Caco-2 (cell line): ENCODE results near the gene SCUBE3. TPM values are rescaled to one million over a fixed set of nuclear protein-coding genes. Genes with fewer than 3 reads are reported as not detected.

Experiments used
- BruUV-seq: library from RNA; stranded (reverse); fragments of 400-500 nt; replicated peaks from 2 replicates; lab custom pipeline; 2021; lab: Mats Ljungman, UMichigan
- CTCF ChIA-PET: fragments of 300-600 bp; sonication (Branson Sonifier 250); formaldehyde crosslinking; loops from one replicate; lab custom pipeline; 2022; ENCODE audit warnings: antibody characterized with exemption; lab: Charles Lee
- POLR2A ChIA-PET: fragments of 300-600 bp; sonication (Branson Sonifier 250); formaldehyde crosslinking; loops from one replicate; lab custom pipeline; 2022; ENCODE audit warnings: antibody characterized with exemption; lab: Charles Lee
- DNase-seq, 2 experiments: peaks; one replicate each; pipeline versions ENCODE4 v3.0.0 to v3.0.0-alpha.2; 2020 to 2022
- H3K27me3 ChIP-seq: replicated peaks from 2 replicates; pipeline ENCODE4 v1.6.0; 2011; ENCODE audit warnings: low read length; ENCODE audit not compliant: control insufficient read depth, insufficient read depth
- H3K36me3 ChIP-seq: 2 replicates; pipeline ENCODE4 v1.5.1; 2011; ENCODE audit warnings: low read length; ENCODE audit not compliant: control insufficient read depth, insufficient read depth
- H3K4me1 ChIP-seq: fragments of 250-450 bp; sonication (Bioruptor Pico); 2 replicates; pipeline ENCODE4 v1.5.1; 2020; ENCODE audit warnings: mild to moderate bottlenecking
- H3K4me3 ChIP-seq: 2 replicates; pipeline ENCODE4 v1.5.1; 2011; ENCODE audit warnings: low read depth, mild to moderate bottlenecking, control low read depth, low read length
- H3K9me3 ChIP-seq: fragments of 250-450 bp; sonication (Bioruptor Pico); 2 replicates; pipeline ENCODE4 v1.5.1; 2020; ENCODE audit warnings: mild to moderate bottlenecking, moderate library complexity
- H3K27ac Mint-ChIP-seq: one replicate; pipeline ENCODE4 v1.8.0; 2022; ENCODE audit warnings: mixed read lengths; ENCODE audit not compliant: unreplicated experiment
- H3K27me3 Mint-ChIP-seq: one replicate; pipeline ENCODE4 v1.8.0; 2022; ENCODE audit warnings: mixed read lengths; ENCODE audit not compliant: insufficient read depth, unreplicated experiment
- H3K36me3 Mint-ChIP-seq: one replicate; pipeline ENCODE4 v1.8.0; 2022; ENCODE audit warnings: mild to moderate bottlenecking, mixed read lengths; ENCODE audit not compliant: insufficient read depth, unreplicated experiment
- H3K4me1 Mint-ChIP-seq: one replicate; pipeline ENCODE4 v1.8.0; 2022; ENCODE audit warnings: low read depth, mixed read lengths; ENCODE audit not compliant: unreplicated experiment
- H3K4me3 Mint-ChIP-seq: one replicate; pipeline ENCODE4 v1.8.0; 2022; ENCODE audit warnings: mild to moderate bottlenecking, moderate library complexity, mixed read lengths; ENCODE audit not compliant: unreplicated experiment
- H3K9me3 Mint-ChIP-seq: one replicate; pipeline ENCODE4 v1.8.0; 2022; ENCODE audit warnings: mixed read lengths; ENCODE audit not compliant: unreplicated experiment
- CTCF ChIP-seq, 2 experiments: fragments of 200-600 bp in 1 of 2; IDR thresholded peaks; 1 replicate in 1 of 2; 2 replicates in 1 of 2; pipeline versions ENCODE4 v1.5.1 to v1.8.0; 2011 to 2022; ENCODE audit warnings: antibody characterized with exemption in 1 of 2, control low read depth in 1 of 2, inconsistent platforms in 1 of 2, low read depth in 1 of 2, low read length in 1 of 2, mild to moderate bottlenecking in 1 of 2, moderate library complexity in 1 of 2; ENCODE audit not compliant: insufficient read depth in 1 of 2, severe bottlenecking in 1 of 2, unreplicated experiment in 1 of 2
- intact Hi-C: fragments of 100-400 bp; cut with micrococcal nuclease; formaldehyde crosslinking; loops from one replicate; pipeline ENCODE4 v1.10.0; 2022; ENCODE audit not compliant: unreplicated experiment
- total RNA-seq: library from RNA; stranded (reverse); gene quantifications from 2 replicates; pipeline ENCODE4 v1.2.3, GENCODE V29; 2022

The SCUBE3 gene
- total RNA-seq, 1 experiment from 2014 or later, result 1.3 TPM

GRCh38 chr6:35209622-35210247, 4.0 kb upstream of the SCUBE3 start:
- BruUV-seq, result no TSS peak
- ChIA-PET CTCF (interaction anchor here (1.0 to 1.4 kb wide), 2 partner anchors 31 to 63 kb away, joined by 5 to 7 read pairs; no protein-coding TSS in a partner anchor), POLR2A (interaction anchor here (0.6 kb wide), 1 partner anchor 712 kb away, joined by 3 read pairs; no protein-coding TSS in a partner anchor)
- TF ChIP-seq CTCF (IDR thresholded peaks at IDR 0.05; ENCODE audit: insufficient read depth in 1 of 2, low read depth in 1 of 2, low read length in 1 of 2, severe bottlenecking in 1 of 2, unreplicated experiment in 1 of 2), result no peak
- Histone ChIP-seq H3K9me3 (no peaks in the 10 kb centered on the region), H3K4me3 (no peak overlapping the region), H3K4me1 (0 out of 2 replicates have a peak, but pooled peaks cover 4% of the 10 kb centered on the region), H3K27me3 (no peaks in the 10 kb centered on the region), H3K36me3 (no peaks in the 10 kb centered on the region)
- Mint-ChIP-seq H3K4me1 (no peaks in the 10 kb centered on the region), H3K9me3 (no peaks in the 10 kb centered on the region), H3K4me3 (no peak overlapping the region), H3K27me3 (peaks cover 3% of the 10 kb centered on the region), H3K36me3 (no peaks in the 10 kb centered on the region), H3K27ac (no peak overlapping the region)
- intact Hi-C loops, result loop anchor here (10.0 kb wide), 1 partner anchor 225 kb away; no protein-coding TSS in a partner anchor
- DNase-seq, result peak in 1 of 2 experiments; percentile 26

DNA sequence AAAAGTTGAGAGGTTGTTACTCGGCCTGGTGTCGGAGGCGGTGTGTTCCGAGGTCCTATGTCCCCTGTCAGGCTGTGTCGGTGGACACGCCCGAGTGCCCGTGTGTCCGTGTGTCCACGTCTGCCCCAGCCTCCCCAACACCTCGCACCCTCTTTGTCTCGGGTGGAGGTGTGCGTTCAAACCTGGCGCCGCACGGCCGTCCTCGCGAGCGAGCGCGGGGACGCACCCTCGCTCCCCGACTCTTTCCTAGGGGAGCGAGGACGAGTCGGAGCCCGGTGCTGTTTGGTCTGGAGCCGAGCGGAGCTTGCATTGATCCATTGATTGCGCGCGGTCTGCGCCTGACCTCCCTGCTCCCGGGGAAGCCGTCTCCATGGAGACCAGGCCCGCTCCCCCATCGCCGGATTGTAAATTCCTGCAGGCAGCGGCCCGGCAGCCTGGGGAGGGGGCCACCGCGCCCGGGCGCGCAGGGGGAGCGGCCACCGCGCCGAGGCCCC, 411 bp upstream of the SCUBE3 start:
- Histone ChIP-seq H3K36me3 (no peaks in the 10 kb centered on the region), H3K27me3 (no peaks in the 10 kb centered on the region), H3K4me3 (peak overlapping the region; percentile 50), H3K4me1 (peaks cover 11% of the 10 kb centered on the region), H3K9me3 (no peaks in the 10 kb centered on the region)
- Mint-ChIP-seq H3K36me3 (no peaks in the 10 kb centered on the region), H3K4me1 (peaks cover 27% of the 10 kb centered on the region), H3K27me3 (no peaks in the 10 kb centered on the region), H3K9me3 (no peaks in the 10 kb centered on the region), H3K4me3 (peak overlapping the region; percentile 71), H3K27ac (peak overlapping the region; percentile 23)
- CTCF ChIA-PET, result interaction anchor here (1.0 to 1.3 kb wide), 2 partner anchors 8 to 28 kb away, joined by 3 to 5 read pairs; no protein-coding TSS in a partner anchor
- POLR2A ChIA-PET, result no interaction called here
- intact Hi-C loops, result no loop called here
- no TSS peak for BruUV-seq
- DNase-seq, result peak in 1 of 2 experiments; percentile 16
- no peak for TF ChIP-seq CTCF (IDR thresholded peaks at IDR 0.05; ENCODE audit: insufficient read depth in 1 of 2, low read depth in 1 of 2, low read length in 1 of 2, severe bottlenecking in 1 of 2, unreplicated experiment in 1 of 2)

- intact Hi-C loops, result loop anchor here (5.0 kb wide), 1 partner anchor 433 kb away; no protein-coding TSS in a partner anchor
- ChIA-PET CTCF (interaction anchor here (0.6 to 1.3 kb wide), 3 partner anchors 10 to 776 kb away, joined by 3 to 6 read pairs (median 5); no protein-coding TSS in a partner anchor), POLR2A (no interaction called here)
- no peak overlapping the region for H3K27ac Mint-ChIP-seq
- H3K4me1 ChIP-seq, result peaks cover 11% of the 10 kb centered on the region
- BruUV-seq, result TSS peak; percentile 19
- H3K9me3 ChIP-seq, result no peaks in the 10 kb centered on the region
- H3K27me3 ChIP-seq, result no peaks in the 10 kb centered on the region
- H3K4me1 Mint-ChIP-seq, result peaks cover 28% of the 10 kb centered on the region
- H3K36me3 ChIP-seq, result no peaks in the 10 kb centered on the region
- DNase-seq, result no peak
- H3K9me3 Mint-ChIP-seq, result no peaks in the 10 kb centered on the region
- H3K27me3 Mint-ChIP-seq, result no peaks in the 10 kb centered on the region
- H3K4me3 ChIP-seq, result peak overlapping the region; percentile 50; the same call in 1 of the 2 replicates
- TF ChIP-seq CTCF (IDR thresholded peaks at IDR 0.05; ENCODE audit: insufficient read depth in 1 of 2, low read depth in 1 of 2, low read length in 1 of 2, severe bottlenecking in 1 of 2, unreplicated experiment in 1 of 2), result no peak
- H3K4me3 Mint-ChIP-seq, result peak overlapping the region; percentile 71
- no peaks in the 10 kb centered on the region for H3K36me3 Mint-ChIP-seq
Observed at GRCh38 chr6:35214869-35215664, 1.3 kb downstream of the SCUBE3 start.
